Transverse colon (tissue), 4 donors: ENCODE measurements around the gene GREM2. TPM values are rescaled to one million over a fixed set of nuclear protein-coding genes. Genes with fewer than 3 reads are reported as not detected.

Experiments
- DNase-seq: peaks from one replicate; pipeline ENCODE4 v3.0.0-alpha.2; 2019
- H3K27ac ChIP-seq, 4 donors: fragments of 200-600 bp; sonication (generic); 2 replicates each; pipeline ENCODE4 v1.5.1; 2016 to 2018; ENCODE audit warnings: inconsistent platforms in 4 of 4
- H3K27me3 ChIP-seq: fragments of 200-600 bp; sonication (generic); 2 replicates; pipeline ENCODE4 v1.5.1; 2017; ENCODE audit warnings: inconsistent platforms
- H3K36me3 ChIP-seq, 4 donors: fragments of 200-600 bp; sonication (generic); 2 replicates each; pipeline ENCODE4 v1.5.1; 2017 to 2019; ENCODE audit warnings: inconsistent platforms in 4 of 4
- H3K4me1 ChIP-seq, 4 donors: fragments of 200-600 bp; sonication (generic); 2 replicates each; pipeline ENCODE4 v1.5.1; 2017 to 2020; ENCODE audit warnings: inconsistent platforms in 4 of 4
- H3K4me3 ChIP-seq, 4 donors: fragments of 200-600 bp; sonication (generic); 1 replicate in 1 of 4; 2 replicates in 3 of 4; pipeline versions ENCODE4 v1.5.1 to v1.6.1; 2017 to 2019; ENCODE audit warnings: inconsistent platforms in 4 of 4
- H3K9me3 ChIP-seq, 2 donors: fragments of 200-600 bp; sonication (generic); 2 replicates each; pipeline ENCODE4 v1.5.1; 2017 to 2019; ENCODE audit warnings: inconsistent platforms in 2 of 2
- EP300 ChIP-seq: sonication (generic); formaldehyde crosslinking; IDR thresholded peaks from one replicate; pipeline ENCODE4 v1.6.1; 2017; ENCODE audit warnings: antibody characterized with exemption, low read depth
- POLR2A ChIP-seq: fragments of 450-650 bp; IDR thresholded peaks from one replicate; pipeline ENCODE4 v1.6.1; 2016; ENCODE audit warnings: antibody characterized with exemption, mild to moderate bottlenecking, moderate library complexity
- POLR2AphosphoS5 ChIP-seq, 3 donors: sonication (generic); formaldehyde crosslinking; IDR thresholded peaks; one replicate each; pipeline ENCODE4 v1.6.1; 2016; ENCODE audit warnings: antibody characterized with exemption in 3 of 3
- WGBS, 2 donors: methylation state at CpG; one replicate each; pipeline ENCODE4 v1.1.5; 2018; ENCODE audit warnings: low coverage in 1 of 2; 5-methylcytosine and 5-hydroxymethylcytosine counted together
- in situ Hi-C, 4 donors: fragments of 200-750 bp; cut with MboI; loops; one replicate each; pipeline versions ENCODE4 v1.15.0 to v1.15.1; 2017; ENCODE audit warnings: low sequenced_read_pairs in 3 of 4, low pct_ligation_motif_present in 1 of 4, low pct_unique_long_range_greater_than_20kb in 1 of 4
- intact Hi-C: fragments of 100-400 bp; cut with DNase I; formaldehyde crosslinking; loops from one replicate; pipeline ENCODE4 v1.15.1; 2023; ENCODE audit warnings: low total_unique reads
- total RNA-seq, 4 donors: library from RNA; depleted of rRNA; stranded (reverse); fragments of >200 nt; gene quantifications; one replicate each; pipeline ENCODE4 v1.1.0, GENCODE V29; 2016
- TF ChIP-seq, protein P1 (sequence below), 5 experiments: fragments of 200-600 bp in 3 of 5; fragments of 450-650 bp in 2 of 5; sonication (generic) in 3 of 5; IDR thresholded peaks; 1 replicate in 2 of 5; 2 replicates in 3 of 5; pipeline ENCODE4 v1.5.1; 2016 to 2017; ENCODE audit warnings: antibody characterized with exemption in 5 of 5, inconsistent platforms in 3 of 5, mild to moderate bottlenecking in 2 of 5, moderate library complexity in 1 of 5

The GREM2 gene
- total RNA-seq, 4 donors from 2014 or later = 2.8 to 13.1 (median 4.9) TPM

DNA sequence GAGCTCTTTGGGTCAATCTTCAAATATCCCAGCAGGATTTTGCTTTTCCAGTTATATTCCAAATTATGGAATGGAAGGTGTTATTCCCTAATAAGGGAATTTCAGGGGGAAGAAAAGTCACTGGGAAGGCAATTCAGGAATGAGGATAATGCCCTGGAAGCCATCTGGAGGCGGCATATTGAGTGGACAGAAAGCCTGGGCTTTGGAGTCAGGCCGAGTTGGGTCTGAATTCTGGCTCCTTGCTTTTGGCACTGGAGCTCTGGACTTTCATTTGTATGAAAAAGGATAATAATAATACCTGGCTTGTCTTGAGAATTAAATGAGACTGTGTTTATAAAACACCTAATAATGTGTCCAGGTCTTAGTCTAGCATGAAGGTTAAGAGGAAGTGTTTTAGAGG lies 16.5 kb downstream of the GREM2 start:
- H3K27me3 ChIP-seq = no peaks in the 10 kb centered on the region
- H3K9me3 ChIP-seq = no peaks in the 10 kb centered on the region
- H3K27ac ChIP-seq = peak overlapping the region in 3 of 4 donors; percentile 10 to 70 (median 23)
- H3K4me3 ChIP-seq = no peak overlapping the region
- in situ Hi-C loops = no loop called here
- no peak for DNase-seq
- no peaks in the 10 kb centered on the region for H3K36me3 ChIP-seq
- TF ChIP-seq POLR2AphosphoS5 (IDR thresholded peaks at IDR 0.05) (no peak), EP300 (no peak), POLR2A (no peak)
- TF ChIP-seq, protein P1, sequence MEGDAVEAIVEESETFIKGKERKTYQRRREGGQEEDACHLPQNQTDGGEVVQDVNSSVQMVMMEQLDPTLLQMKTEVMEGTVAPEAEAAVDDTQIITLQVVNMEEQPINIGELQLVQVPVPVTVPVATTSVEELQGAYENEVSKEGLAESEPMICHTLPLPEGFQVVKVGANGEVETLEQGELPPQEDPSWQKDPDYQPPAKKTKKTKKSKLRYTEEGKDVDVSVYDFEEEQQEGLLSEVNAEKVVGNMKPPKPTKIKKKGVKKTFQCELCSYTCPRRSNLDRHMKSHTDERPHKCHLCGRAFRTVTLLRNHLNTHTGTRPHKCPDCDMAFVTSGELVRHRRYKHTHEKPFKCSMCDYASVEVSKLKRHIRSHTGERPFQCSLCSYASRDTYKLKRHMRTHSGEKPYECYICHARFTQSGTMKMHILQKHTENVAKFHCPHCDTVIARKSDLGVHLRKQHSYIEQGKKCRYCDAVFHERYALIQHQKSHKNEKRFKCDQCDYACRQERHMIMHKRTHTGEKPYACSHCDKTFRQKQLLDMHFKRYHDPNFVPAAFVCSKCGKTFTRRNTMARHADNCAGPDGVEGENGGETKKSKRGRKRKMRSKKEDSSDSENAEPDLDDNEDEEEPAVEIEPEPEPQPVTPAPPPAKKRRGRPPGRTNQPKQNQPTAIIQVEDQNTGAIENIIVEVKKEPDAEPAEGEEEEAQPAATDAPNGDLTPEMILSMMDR (IDR thresholded peaks at IDR 0.05) = no peak
- intact Hi-C loops = no loop called here
- H3K4me1 ChIP-seq = peaks cover 0 to 19% (median 9%) of the 10 kb centered on the region in 4 donors
- WGBS, 2 donors = 66% methylated on average over 2 of the region's 2 CpGs; no CpG with 5 or more reads in 1 of the 2 donors

- Histone ChIP-seq H3K4me3 (no peak overlapping the region), H3K36me3 (no peaks in the 10 kb centered on the region), H3K27ac (no peak overlapping the region), H3K9me3 (no peaks in the 10 kb centered on the region), H3K4me1 (peaks cover 0 to 13% (median 5%) of the 10 kb centered on the region in 4 donors), H3K27me3 (no peaks in the 10 kb centered on the region)
- TF ChIP-seq, protein P1 (IDR thresholded peaks at IDR 0.05) = no peak
- TF ChIP-seq EP300 (no peak), POLR2A (no peak), POLR2AphosphoS5 (IDR thresholded peaks at IDR 0.05) (no peak)
- in situ Hi-C loops (no loop called here), intact Hi-C loops (no loop called here)
- no peak for DNase-seq
- 68 to 83% methylated on average over 1 to 3 of the region's 3 CpGs for WGBS, 2 donors
Observed at GRCh38 chr1:240591564-240591963, 20.4 kb downstream of the GREM2 start.

DNA sequence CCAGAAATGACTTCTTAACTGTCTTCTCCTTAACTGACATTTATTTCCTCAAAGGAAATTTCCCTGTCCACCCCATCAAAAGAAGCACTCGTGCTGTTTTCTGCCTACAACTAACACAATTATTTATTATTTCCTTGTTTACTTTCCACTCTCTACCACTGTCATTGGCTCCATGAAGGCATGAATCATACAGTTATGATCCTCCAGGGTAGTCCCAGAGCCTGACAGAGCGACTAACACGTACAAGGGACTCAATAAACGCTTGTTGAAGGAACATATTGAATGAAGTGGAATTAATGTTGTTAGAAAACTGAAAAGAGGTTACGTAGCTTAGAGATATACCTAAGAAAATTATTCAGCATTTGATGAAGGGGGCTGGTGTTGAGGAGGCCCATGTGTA lies 20.9 kb downstream of the GREM2 start:
- peaks cover 0 to 8% (median 3%) of the 10 kb centered on the region in 4 donors for H3K4me1 ChIP-seq
- H3K9me3 ChIP-seq = no peaks in the 10 kb centered on the region
- no peak overlapping the region for H3K27ac ChIP-seq
- WGBS, 2 donors = 77 to 82% methylated on average over 5 of the region's 5 CpGs
- no peak overlapping the region for H3K4me3 ChIP-seq
- no peaks in the 10 kb centered on the region for H3K27me3 ChIP-seq
- H3K36me3 ChIP-seq = no peaks in the 10 kb centered on the region
- TF ChIP-seq EP300 (no peak), POLR2A (no peak), POLR2AphosphoS5 (IDR thresholded peaks at IDR 0.05) (no peak)
- TF ChIP-seq, protein P1 (IDR thresholded peaks at IDR 0.05) = no peak
- no peak for DNase-seq
- in situ Hi-C loops = no loop called here
- intact Hi-C loops = no loop called here

DNA sequence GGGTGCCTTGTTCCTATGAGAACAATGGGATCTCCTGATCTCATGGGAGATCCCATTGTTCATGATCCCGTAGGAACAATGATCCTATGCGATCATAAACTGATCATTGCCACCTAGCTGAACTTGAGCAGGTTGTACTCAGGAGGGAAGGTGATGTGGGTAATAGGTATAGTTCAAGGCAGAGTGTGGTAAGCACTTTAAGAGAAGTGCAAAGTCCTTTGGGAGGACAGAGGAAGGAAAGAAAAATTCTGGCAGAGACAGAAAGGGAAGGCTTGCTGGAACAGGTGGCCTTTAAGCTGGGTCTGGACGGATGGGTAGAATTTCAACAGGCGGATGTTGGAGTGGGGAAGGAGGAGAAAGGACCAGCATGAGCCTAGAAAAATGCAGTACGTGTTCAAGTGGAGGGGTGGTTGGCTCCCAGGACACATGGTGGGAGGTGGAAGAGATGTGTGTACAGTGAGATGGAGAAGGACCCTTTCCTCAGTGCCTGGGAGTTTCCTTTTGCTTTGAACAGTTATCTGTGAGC lies 22.3 kb downstream of the GREM2 start:
- 80 to 88% methylated on average over 4 to 5 of the region's 5 CpGs for WGBS, 2 donors
- no peaks in the 10 kb centered on the region for H3K36me3 ChIP-seq
- intact Hi-C loops (no loop called here), in situ Hi-C loops (no loop called here)
- no peaks in the 10 kb centered on the region for H3K4me1 ChIP-seq
- H3K27ac ChIP-seq = no peak overlapping the region
- no peak for DNase-seq
- no peaks in the 10 kb centered on the region for H3K27me3 ChIP-seq
- no peak for TF ChIP-seq POLR2AphosphoS5 (IDR thresholded peaks at IDR 0.05)
- TF ChIP-seq, protein P1 (IDR thresholded peaks at IDR 0.05) = no peak
- TF ChIP-seq POLR2A = no peak
- TF ChIP-seq EP300 = no peak
- no peaks in the 10 kb centered on the region for H3K9me3 ChIP-seq
- H3K4me3 ChIP-seq = no peak overlapping the region
